ENCODE data around the gene NDUFS3.

The NDUFS3 gene

DNA sequence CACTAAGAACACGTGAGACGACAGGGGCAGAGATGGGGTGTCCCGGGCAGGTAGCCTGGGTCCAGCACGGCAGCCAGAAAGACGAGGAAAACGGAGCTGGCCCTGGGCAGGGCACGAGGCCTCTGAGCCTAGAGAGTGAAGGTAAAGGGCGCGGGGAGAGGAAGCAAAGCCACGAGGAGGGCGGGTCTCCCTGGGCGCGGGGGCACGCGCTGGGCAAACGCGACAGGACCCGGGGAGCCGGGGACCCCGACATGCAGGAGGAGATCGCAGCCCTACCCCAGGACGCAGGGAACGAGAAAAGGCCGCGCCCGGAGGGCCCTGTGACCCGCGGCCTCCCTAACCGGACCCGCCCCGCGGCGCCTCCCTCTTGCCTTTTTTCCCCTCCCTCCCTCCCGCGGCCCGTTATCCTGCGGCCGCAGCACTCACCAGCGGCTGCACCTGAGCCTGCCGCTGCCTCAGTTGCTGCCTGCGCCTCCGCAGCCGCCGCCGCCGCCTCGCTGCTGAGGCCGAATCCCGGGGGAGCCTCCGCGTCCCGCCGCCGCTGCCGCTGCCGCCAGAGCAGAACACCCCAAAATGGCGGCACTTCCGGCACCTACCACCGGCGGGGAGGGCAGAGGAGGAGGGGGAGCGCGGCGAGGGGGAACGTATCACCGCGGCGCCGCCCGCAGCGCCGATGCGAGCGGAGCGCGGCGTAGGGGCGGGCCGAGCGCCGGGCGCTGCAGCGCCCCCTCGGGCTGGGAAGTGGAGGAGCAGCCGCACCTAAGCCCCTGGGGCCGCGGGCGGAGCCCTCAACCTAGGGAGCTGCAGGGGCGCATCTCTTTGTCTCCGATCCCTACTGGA lies 26.1 kb upstream of the NDUFS3 start, which contains the start of gene CELF1 (continued):
- TF ChIP-seq, protein P1, sequence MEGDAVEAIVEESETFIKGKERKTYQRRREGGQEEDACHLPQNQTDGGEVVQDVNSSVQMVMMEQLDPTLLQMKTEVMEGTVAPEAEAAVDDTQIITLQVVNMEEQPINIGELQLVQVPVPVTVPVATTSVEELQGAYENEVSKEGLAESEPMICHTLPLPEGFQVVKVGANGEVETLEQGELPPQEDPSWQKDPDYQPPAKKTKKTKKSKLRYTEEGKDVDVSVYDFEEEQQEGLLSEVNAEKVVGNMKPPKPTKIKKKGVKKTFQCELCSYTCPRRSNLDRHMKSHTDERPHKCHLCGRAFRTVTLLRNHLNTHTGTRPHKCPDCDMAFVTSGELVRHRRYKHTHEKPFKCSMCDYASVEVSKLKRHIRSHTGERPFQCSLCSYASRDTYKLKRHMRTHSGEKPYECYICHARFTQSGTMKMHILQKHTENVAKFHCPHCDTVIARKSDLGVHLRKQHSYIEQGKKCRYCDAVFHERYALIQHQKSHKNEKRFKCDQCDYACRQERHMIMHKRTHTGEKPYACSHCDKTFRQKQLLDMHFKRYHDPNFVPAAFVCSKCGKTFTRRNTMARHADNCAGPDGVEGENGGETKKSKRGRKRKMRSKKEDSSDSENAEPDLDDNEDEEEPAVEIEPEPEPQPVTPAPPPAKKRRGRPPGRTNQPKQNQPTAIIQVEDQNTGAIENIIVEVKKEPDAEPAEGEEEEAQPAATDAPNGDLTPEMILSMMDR (tag by site-specific recombination; IDR thresholded peaks at IDR 0.05) = no peak
- TF ChIP-seq ZNF239 (tag by site-specific recombination; IDR thresholded peaks at IDR 0.05) (no peak), ZNF585B (tag by site-specific recombination; IDR thresholded peaks at IDR 0.05) (no peak), HOXD13 (CRISPR knock-in tag; IDR thresholded peaks at IDR 0.05; ENCODE audit: borderline replicate concordance) (no peak), ZNF654 (tag by site-specific recombination; IDR thresholded peaks at IDR 0.05; ENCODE audit: low read depth) (no peak), ZNF140 (tag by site-specific recombination; IDR thresholded peaks at IDR 0.05) (no peak), ZNF394 (tag by site-specific recombination; IDR thresholded peaks at IDR 0.05; ENCODE audit: borderline replicate concordance) (no peak), ZSCAN23 (tag by site-specific recombination; IDR thresholded peaks at IDR 0.05) (no peak), ZNF785 (tag by site-specific recombination; IDR thresholded peaks at IDR 0.05) (no peak), ZNF521 (tag by site-specific recombination; IDR thresholded peaks at IDR 0.05) (no peak), TCF7L2 (IDR thresholded peaks at IDR 0.05; ENCODE audit: borderline replicate concordance, low read depth, low read length) (no peak), ZFHX2 (tag by site-specific recombination; conservative IDR thresholded peaks at IDR 0.05) (no peak), ZNF600 (tag by site-specific recombination; IDR thresholded peaks at IDR 0.05) (no peak), IKZF3 (tag by site-specific recombination; IDR thresholded peaks at IDR 0.05) (peak; percentile 24; the same call in 1 of the 2 replicates), YY2 (tag by site-specific recombination; IDR thresholded peaks at IDR 0.05) (peak; percentile 67), GLI4 (tag by site-specific recombination; IDR thresholded peaks at IDR 0.05) (no peak), ZNF701 (tag by site-specific recombination; IDR thresholded peaks at IDR 0.05) (no peak), ZNF501 (tag by site-specific recombination; IDR thresholded peaks at IDR 0.05) (peak; percentile 72; the same call in 1 of the 2 replicates), SETDB1 (IDR thresholded peaks at IDR 0.05; ENCODE audit: insufficient read length, low read length) (no peak)
- TF ChIP-seq, protein P2, sequence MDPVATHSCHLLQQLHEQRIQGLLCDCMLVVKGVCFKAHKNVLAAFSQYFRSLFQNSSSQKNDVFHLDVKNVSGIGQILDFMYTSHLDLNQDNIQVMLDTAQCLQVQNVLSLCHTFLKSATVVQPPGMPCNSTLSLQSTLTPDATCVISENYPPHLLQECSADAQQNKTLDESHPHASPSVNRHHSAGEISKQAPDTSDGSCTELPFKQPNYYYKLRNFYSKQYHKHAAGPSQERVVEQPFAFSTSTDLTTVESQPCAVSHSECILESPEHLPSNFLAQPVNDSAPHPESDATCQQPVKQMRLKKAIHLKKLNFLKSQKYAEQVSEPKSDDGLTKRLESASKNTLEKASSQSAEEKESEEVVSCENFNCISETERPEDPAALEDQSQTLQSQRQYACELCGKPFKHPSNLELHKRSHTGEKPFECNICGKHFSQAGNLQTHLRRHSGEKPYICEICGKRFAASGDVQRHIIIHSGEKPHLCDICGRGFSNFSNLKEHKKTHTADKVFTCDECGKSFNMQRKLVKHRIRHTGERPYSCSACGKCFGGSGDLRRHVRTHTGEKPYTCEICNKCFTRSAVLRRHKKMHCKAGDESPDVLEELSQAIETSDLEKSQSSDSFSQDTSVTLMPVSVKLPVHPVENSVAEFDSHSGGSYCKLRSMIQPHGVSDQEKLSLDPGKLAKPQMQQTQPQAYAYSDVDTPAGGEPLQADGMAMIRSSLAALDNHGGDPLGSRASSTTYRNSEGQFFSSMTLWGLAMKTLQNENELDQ (tag by site-specific recombination; IDR thresholded peaks at IDR 0.05; ENCODE audit: low read depth) = no peak
- TF ChIP-seq, protein P3, sequence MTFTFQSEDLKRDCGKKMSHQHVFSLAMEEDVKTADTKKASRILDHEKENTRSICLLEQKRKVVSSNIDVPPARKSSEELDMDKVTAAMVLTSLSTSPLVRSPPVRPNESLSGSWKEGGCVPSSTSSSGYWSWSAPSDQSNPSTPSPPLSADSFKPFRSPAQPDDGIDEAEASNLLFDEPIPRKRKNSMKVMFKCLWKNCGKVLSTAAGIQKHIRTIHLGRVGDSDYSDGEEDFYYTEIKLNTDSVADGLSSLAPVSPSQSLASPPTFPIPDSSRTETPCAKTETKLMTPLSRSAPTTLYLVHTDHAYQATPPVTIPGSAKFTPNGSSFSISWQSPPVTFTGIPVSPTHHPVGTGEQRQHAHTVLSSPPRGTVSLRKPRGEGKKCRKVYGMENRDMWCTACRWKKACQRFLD (tag by site-specific recombination; IDR thresholded peaks at IDR 0.05) = no peak
- TF ChIP-seq, protein P4, sequence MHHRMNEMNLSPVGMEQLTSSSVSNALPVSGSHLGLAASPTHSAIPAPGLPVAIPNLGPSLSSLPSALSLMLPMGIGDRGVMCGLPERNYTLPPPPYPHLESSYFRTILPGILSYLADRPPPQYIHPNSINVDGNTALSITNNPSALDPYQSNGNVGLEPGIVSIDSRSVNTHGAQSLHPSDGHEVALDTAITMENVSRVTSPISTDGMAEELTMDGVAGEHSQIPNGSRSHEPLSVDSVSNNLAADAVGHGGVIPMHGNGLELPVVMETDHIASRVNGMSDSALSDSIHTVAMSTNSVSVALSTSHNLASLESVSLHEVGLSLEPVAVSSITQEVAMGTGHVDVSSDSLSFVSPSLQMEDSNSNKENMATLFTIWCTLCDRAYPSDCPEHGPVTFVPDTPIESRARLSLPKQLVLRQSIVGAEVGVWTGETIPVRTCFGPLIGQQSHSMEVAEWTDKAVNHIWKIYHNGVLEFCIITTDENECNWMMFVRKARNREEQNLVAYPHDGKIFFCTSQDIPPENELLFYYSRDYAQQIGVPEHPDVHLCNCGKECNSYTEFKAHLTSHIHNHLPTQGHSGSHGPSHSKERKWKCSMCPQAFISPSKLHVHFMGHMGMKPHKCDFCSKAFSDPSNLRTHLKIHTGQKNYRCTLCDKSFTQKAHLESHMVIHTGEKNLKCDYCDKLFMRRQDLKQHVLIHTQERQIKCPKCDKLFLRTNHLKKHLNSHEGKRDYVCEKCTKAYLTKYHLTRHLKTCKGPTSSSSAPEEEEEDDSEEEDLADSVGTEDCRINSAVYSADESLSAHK (tag by site-specific recombination; IDR thresholded peaks at IDR 0.05) = no peak
- TF ChIP-seq, protein P5, sequence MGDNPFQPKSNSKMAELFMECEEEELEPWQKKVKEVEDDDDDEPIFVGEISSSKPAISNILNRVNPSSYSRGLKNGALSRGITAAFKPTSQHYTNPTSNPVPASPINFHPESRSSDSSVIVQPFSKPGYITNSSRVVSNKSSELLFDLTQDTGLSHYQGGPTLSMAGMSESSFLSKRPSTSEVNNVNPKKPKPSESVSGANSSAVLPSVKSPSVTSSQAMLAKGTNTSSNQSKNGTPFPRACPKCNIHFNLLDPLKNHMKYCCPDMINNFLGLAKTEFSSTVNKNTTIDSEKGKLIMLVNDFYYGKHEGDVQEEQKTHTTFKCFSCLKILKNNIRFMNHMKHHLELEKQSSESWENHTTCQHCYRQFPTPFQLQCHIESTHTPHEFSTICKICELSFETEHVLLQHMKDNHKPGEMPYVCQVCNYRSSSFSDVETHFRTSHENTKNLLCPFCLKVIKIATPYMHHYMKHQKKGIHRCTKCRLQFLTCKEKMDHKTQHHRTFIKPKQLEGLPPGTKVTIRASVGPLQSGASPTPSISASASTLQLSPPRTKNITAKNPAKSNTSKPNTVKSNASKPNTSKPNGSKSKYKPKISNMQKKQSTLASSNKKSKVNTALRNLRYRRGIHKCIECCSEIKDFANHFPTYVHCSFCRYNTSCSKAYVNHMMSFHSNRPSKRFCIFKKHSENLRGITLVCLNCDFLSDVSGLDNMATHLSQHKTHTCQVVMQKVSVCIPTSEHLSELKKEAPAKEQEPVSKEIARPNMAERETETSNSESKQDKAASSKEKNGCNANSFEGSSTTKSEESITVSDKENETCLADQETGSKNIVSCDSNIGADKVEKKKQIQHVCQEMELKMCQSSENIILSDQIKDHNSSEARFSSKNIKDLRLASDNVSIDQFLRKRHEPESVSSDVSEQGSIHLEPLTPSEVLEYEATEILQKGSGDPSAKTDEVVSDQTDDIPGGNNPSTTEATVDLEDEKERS (tag by site-specific recombination; IDR thresholded peaks at IDR 0.05) = no peak
- TF ChIP-seq, protein P6, sequence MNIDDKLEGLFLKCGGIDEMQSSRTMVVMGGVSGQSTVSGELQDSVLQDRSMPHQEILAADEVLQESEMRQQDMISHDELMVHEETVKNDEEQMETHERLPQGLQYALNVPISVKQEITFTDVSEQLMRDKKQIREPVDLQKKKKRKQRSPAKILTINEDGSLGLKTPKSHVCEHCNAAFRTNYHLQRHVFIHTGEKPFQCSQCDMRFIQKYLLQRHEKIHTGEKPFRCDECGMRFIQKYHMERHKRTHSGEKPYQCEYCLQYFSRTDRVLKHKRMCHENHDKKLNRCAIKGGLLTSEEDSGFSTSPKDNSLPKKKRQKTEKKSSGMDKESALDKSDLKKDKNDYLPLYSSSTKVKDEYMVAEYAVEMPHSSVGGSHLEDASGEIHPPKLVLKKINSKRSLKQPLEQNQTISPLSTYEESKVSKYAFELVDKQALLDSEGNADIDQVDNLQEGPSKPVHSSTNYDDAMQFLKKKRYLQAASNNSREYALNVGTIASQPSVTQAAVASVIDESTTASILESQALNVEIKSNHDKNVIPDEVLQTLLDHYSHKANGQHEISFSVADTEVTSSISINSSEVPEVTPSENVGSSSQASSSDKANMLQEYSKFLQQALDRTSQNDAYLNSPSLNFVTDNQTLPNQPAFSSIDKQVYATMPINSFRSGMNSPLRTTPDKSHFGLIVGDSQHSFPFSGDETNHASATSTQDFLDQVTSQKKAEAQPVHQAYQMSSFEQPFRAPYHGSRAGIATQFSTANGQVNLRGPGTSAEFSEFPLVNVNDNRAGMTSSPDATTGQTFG (tag by site-specific recombination; IDR thresholded peaks at IDR 0.05; ENCODE audit: borderline replicate concordance) = no peak

Measured in HEK293 (cell line).